Heart left ventricle (tissue), 13 donors: ENCODE results near the gene INPP4A.

ENCODE experiments used
- CTCF ChIP-seq, 12 donors: fragments of 200-600 bp; sonication (generic) in 4 of 12; IDR thresholded peaks; one replicate each; pipeline versions ENCODE4 v1.5.0 to v1.8.0; 2018 to 2022; ENCODE audit warnings: antibody characterized with exemption in 12 of 12, mild to moderate bottlenecking in 5 of 12
- POLR2A ChIP-seq, 2 donors: fragments of 450-650 bp; IDR thresholded peaks; one replicate each; pipeline ENCODE4 v1.6.1; 2017; ENCODE audit warnings: antibody characterized with exemption in 2 of 2, mild to moderate bottlenecking in 2 of 2, moderate library complexity in 2 of 2
- donor health status: ischemic (EF 13 %, LVEDD 7.1; RV severe dilation, severe dysfunction).
- donor health status: DM: no; HTN: yes; CAD: no.
- donor health status: DM: no; HTN: no; CAD: no.
- donor health status: ischemic (EF 25% LVEDD 6.9; RV normal size, moderate dysfunction).
- donor health status: ischemic (EF 25% LVEDD 5.7; RV mildly dilated, moderate dysfunction).
- donor health status: ischemic (EF 35%, LVEDD 5.7; RV mildly dilated, moderate dysfunction).
- donor health status: nonischemic (EF 11% LVEDD 7.7; RV severe dilation, severe dysfunction).
- donor health status: DM: yes; HTN: yes; CAD: no.
- donor health status: PGD.
- donor health status: ischemic (EF 29% LVEDD 5.4; RV normal size, mild dysfunction).
- donor health status: nonischemic (EF 23%, LVEDD 6.1; RV moderate dilation, normal function).

- no peak for TF ChIP-seq CTCF (IDR thresholded peaks at IDR 0.05)
- no peak for TF ChIP-seq POLR2A (IDR thresholded peaks at IDR 0.05)
Observed at GRCh38 chr2:98592565-98592964, 147.9 kb downstream of the INPP4A start.
